RWPE2 (cell line): ENCODE results near the gene ACAD11.

ENCODE experiments used
- ATAC-seq: fragments of 200-7000 bp; cut with Tn5 transposase; 3 replicates; pipeline ENCODE4 v1.9.1; 2021; ENCODE audit warnings: low read depth
- DNase-seq: peaks from one replicate; pipeline ENCODE4 v3.0.0-alpha.2; 2020; ENCODE audit warnings: low spot score
- H3K27ac ChIP-seq: fragments of 450-650 bp; 2 replicates; pipeline ENCODE4 v1.5.1; 2017; ENCODE audit warnings: mild to moderate bottlenecking; ENCODE audit not compliant: poor library complexity, severe bottlenecking
- H3K27me3 ChIP-seq: fragments of 250-450 bp; sonication (Bioruptor Pico); 2 replicates; pipeline ENCODE4 v1.5.1; 2021; ENCODE audit warnings: mild to moderate bottlenecking, moderate library complexity; ENCODE audit not compliant: insufficient read depth, poor library complexity, severe bottlenecking
- H3K36me3 ChIP-seq: fragments of 250-450 bp; sonication (Bioruptor Pico); 2 replicates; pipeline ENCODE4 v1.5.1; 2020; ENCODE audit warnings: low read depth, mild to moderate bottlenecking, moderate library complexity
- H3K4me1 ChIP-seq: fragments of 250-450 bp; sonication (Bioruptor Pico); 2 replicates; pipeline ENCODE4 v1.5.1; 2021; ENCODE audit warnings: mild to moderate bottlenecking, moderate library complexity; ENCODE audit not compliant: insufficient read depth, poor library complexity, severe bottlenecking
- H3K4me3 ChIP-seq: fragments of 250-450 bp; sonication (Bioruptor Pico); 2 replicates; pipeline ENCODE4 v1.5.1; 2021; ENCODE audit warnings: mild to moderate bottlenecking, moderate library complexity; ENCODE audit not compliant: severe bottlenecking
- H3K9me3 ChIP-seq: fragments of 250-450 bp; sonication (Bioruptor Pico); 2 replicates; pipeline ENCODE4 v1.5.1; 2021; ENCODE audit warnings: mild to moderate bottlenecking, moderate library complexity; ENCODE audit not compliant: severe bottlenecking
- CTCF ChIP-seq: fragments of 450-650 bp; IDR thresholded peaks from one replicate; pipeline ENCODE4 v1.5.1; 2017; ENCODE audit warnings: mild to moderate bottlenecking, moderate library complexity; ENCODE audit not compliant: poor library complexity, severe bottlenecking

Gene ACAD11

GRCh38 chr3:132665230-132665745, 5.7 kb upstream of the ACAD11 start:
- no peak overlapping the region for H3K4me3 ChIP-seq
- ATAC-seq (no peak), DNase-seq (no peak)
- peaks cover 8% of the 10 kb centered on the region for H3K4me1 ChIP-seq
- no peak overlapping the region for H3K27ac ChIP-seq
- no peak for TF ChIP-seq CTCF
- H3K27me3 ChIP-seq, result no peaks in the 10 kb centered on the region
- no peaks in the 10 kb centered on the region for H3K9me3 ChIP-seq
- peaks cover 62% of the 10 kb centered on the region for H3K36me3 ChIP-seq

GRCh38 chr3:132662212-132662611, 2.6 kb upstream of the ACAD11 start:
- Histone ChIP-seq H3K9me3 (no peaks in the 10 kb centered on the region), H3K27me3 (no peaks in the 10 kb centered on the region), H3K36me3 (peaks cover 31% of the 10 kb centered on the region), H3K4me1 (peaks cover 15% of the 10 kb centered on the region), H3K4me3 (peak overlapping the region; percentile 98), H3K27ac (no peak overlapping the region)
- DNase-seq (no peak), ATAC-seq (no peak)
- TF ChIP-seq CTCF, result no peak

GRCh38 chr3:132661101-132661500, 1.5 kb upstream of the ACAD11 start:
- no peaks in the 10 kb centered on the region for H3K9me3 ChIP-seq
- no peaks in the 10 kb centered on the region for H3K27me3 ChIP-seq
- H3K4me1 ChIP-seq, result peaks cover 15% of the 10 kb centered on the region
- H3K27ac ChIP-seq, result peak overlapping the region; percentile 71
- no peak for ATAC-seq
- H3K36me3 ChIP-seq, result peaks cover 20% of the 10 kb centered on the region
- H3K4me3 ChIP-seq, result peak overlapping the region; percentile 98
- no peak for DNase-seq
- no peak for TF ChIP-seq CTCF

GRCh38 chr3:132660811-132661070, 1.1 kb upstream of the ACAD11 start:
- Histone ChIP-seq H3K4me3 (peak overlapping the region; percentile 98), H3K27me3 (no peaks in the 10 kb centered on the region), H3K27ac (peak overlapping the region; percentile 71), H3K9me3 (no peaks in the 10 kb centered on the region), H3K36me3 (peaks cover 17% of the 10 kb centered on the region), H3K4me1 (peaks cover 15% of the 10 kb centered on the region)
- ATAC-seq (peak; percentile 22), DNase-seq (no peak)
- no peak for TF ChIP-seq CTCF

GRCh38 chr3:132660052-132660810, 622 bp upstream of the ACAD11 start, which contains the start of gene UBA5:
Gene UBA5 (plus strand): TSS chr3:132660329. CDS start chr3:132660538, 209 bp downstream.
- Histone ChIP-seq H3K36me3 (peaks cover 11% of the 10 kb centered on the region), H3K9me3 (no peaks in the 10 kb centered on the region), H3K27me3 (no peaks in the 10 kb centered on the region), H3K4me3 (peak within 1 kb of the TSS; percentile 98), H3K4me1 (peaks cover 15% of the 10 kb centered on the region), H3K27ac (peak within 1 kb of the TSS; percentile 71)
- peak; percentile 71 for ATAC-seq
- DNase-seq, result peak; percentile 62
- TF ChIP-seq CTCF, result no peak
